H1 (cell line): ENCODE measurements around the gene VPS35L. TPM values are rescaled to one million over a fixed set of nuclear protein-coding genes. Genes with fewer than 3 reads are reported as not detected.

Experiments used
- ATF3 ChIP-seq: IDR thresholded peaks from 2 replicates; pipeline ENCODE4 v1.6.1; 2011; ENCODE audit warnings: low read depth, mild to moderate bottlenecking, low read length; ENCODE audit not compliant: insufficient read depth
- CHD2 ChIP-seq: IDR thresholded peaks from 2 replicates; pipeline ENCODE4 v1.6.1; 2012; ENCODE audit warnings: low read length, improper control_type of control experiment
- CTBP2 ChIP-seq: IDR thresholded peaks from 2 replicates; pipeline ENCODE4 v1.7.0; 2011; ENCODE audit warnings: borderline replicate concordance, mild to moderate bottlenecking, moderate library complexity, mixed read lengths, low read length; ENCODE audit not compliant: insufficient read depth, insufficient read length
- NRF1 ChIP-seq: IDR thresholded peaks from 2 replicates; pipeline ENCODE4 v1.6.1; 2011; ENCODE audit warnings: mild to moderate bottlenecking, low read depth, low read length, improper control_type of control experiment
- polyA plus RNA-seq, 7 experiments: library from polyadenylated mRNA; depleted of rRNA in 3 of 7; stranded (reverse) in 5 of 7; unstranded in 2 of 7; fragments of >200 nt in 5 of 7; fragments of 200-250 nt in 2 of 7; gene quantifications; 1 replicate in 5 of 7; 2 replicates in 1 of 7; 4 replicates in 1 of 7; pipeline versions ENCODE4 v1.2.1 to v1.2.3, GENCODE V29; 2011 to 2013; ENCODE audit warnings: missing spikeins in 2 of 7, mixed read lengths in 2 of 7
- total RNA-seq: library from RNA; stranded (reverse); fragmentation: NEBNext Ultra II Directional; extraction: Animal tissue kit (Norgen Biotek cat#: 25700); gene quantifications from 2 replicates; pipeline ENCODE4 v1.2.1, GENCODE V29; 2021

VPS35L gene
- total and polyA plus RNA-seq, 2 of the 8 experiments (the other 6 are each of a cell fraction or from before 2014, with no cell fraction given), result 31.5 to 57.1 TPM

DNA sequence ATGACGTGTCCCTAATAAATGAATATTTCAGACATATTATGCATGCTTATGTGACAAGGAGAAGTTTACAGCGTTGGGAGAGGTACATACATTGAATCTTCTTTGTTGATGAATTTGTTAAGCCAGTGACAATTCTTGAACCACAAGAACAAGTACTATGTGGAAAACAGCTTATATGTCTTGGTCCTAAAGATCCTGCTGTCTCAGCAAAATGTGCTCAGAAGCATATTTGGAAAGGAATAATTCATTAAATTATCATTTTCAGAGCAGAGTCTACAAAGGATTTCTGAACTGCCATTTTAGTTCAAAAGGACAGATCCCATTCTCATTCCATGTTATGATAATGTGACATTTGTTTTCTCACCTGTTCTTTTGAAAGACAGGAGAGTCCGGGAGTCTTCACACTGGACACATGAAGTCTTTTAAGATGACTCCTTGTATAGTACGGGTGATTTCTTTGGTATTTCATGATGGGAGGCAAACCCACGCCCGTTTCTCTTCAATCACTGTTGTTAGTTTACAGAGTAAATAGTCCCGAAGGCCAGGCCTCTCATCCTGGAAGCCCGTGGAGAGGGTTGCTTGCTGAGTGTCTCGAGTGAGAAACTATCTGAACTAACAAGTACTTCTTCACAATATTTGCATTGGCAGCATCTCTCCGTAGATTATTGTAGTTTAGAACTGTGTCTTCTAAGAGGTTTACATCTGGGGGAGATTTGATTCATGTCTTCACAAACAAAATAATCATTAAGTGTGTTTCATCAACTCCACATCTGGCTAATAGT lies 26.7 kb downstream of the VPS35L start (continued):
- TF ChIP-seq CHD2, result no peak
- TF ChIP-seq NRF1, result no peak
- TF ChIP-seq CTBP2, result no peak
- no peak for TF ChIP-seq ATF3
- TF ChIP-seq, all 59 proteins: peak for 0
